GM18498 (cell line): ENCODE measurements around the gene FAM120B.

ENCODE experiments used
- ATAC-seq: cut with Tn5 transposase; IDR thresholded peaks from one replicate; pipeline ENCODE4 v1.9.1; 2021; ENCODE audit warnings: mild to moderate bottlenecking, moderate library complexity; ENCODE audit not compliant: unreplicated experiment

Gene FAM120B

GRCh38 chr6:170439366-170440361, 133.1 kb downstream of the FAM120B start:
- no peak for ATAC-seq

GRCh38 chr6:170440437-170440836, 133.9 kb downstream of the FAM120B start:
- no peak for ATAC-seq

GRCh38 chr6:170441316-170441715, 134.8 kb downstream of the FAM120B start:
- no peak for ATAC-seq

DNA sequence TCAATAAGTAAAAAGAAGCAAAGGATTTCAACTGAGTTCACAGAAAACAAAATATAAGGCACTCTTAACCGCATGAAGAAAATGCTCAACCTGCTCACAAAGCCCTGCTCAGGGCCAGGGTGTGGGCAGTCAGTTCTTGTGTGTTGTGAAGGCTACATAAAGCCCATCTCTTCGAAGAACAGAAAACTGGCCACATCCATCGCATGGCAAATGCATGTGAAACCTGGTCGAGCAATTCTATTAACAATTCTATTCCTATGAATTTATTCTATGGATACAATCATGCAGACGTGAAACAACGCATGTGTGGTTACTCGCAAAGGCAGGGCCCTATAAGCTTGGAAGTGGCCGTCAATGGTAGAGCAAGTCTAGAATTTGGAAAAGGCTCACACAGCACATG, 136.0 kb downstream of the FAM120B start:
- ATAC-seq, result no peak

DNA sequence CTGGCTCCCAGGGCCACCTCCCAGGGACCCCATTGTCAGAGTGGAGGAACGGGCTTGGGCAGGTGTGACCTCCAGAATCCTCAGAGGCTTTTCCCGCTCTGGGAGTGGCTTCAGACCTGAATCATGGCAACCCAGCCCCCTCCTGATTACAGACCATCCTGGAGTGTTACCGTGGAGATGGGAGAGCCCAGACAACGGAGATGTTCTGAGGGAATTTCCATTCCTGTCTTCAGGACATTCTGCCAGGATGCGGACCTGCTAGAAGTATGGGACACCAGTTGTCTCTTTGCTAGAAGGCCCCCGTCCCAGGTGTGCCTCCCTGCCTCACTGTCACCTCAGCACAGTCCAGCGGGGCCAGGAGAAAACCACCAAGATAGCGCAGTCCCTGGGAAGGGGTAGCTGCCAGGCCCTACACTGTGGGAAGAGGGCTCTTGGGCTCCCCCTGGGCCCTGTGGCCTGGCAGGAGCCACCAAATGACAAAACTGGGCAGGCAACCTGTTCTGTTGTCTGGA, 136.6 kb downstream of the FAM120B start:
- no peak for ATAC-seq

DNA sequence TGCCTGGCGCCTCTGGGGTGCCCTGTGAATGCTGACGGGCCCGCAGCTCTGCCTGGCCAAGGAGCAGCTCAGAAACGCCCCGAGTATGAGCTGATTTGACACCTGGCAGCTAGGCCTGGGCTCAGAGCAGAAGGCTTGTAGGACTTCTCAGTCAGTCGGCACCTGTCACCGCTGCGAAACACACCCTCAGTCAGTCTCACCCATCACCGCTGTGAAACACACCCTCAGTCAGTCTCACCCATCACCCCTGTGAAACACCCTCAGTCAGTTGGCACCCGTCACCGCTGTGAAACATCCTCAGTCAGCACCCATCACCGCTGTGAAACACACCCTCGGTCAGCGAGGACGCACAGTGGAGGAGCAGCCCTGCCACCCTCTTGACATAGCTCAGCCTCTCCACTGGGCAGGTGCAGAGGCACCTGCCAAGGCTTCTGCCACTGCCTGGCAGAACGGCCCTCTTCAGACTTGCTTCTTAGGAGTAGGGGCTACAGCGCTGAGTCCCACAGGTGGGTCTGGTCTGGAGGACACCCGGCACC, 137.6 kb downstream of the FAM120B start:
- no peak for ATAC-seq

DNA sequence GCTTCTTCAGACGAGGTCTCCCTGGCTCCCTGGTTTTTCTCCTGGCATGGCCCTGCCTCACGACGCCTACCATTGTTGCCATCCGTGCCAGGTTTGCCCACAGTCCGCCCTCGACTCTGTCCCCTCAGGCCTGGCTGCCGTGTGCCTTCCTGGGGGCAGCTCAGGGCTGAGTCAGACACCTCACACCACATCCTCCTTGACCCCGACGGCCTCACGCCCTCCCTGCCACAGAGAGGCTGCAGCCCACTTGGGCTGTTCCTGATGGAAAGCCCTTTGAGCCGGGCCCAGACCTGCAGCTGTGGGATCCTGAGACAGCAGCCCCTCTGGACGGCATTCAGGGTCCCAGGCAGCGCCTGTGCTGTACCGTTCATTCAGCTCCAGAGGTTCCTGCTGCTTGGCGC, 138.3 kb downstream of the FAM120B start:
- no peak for ATAC-seq

DNA sequence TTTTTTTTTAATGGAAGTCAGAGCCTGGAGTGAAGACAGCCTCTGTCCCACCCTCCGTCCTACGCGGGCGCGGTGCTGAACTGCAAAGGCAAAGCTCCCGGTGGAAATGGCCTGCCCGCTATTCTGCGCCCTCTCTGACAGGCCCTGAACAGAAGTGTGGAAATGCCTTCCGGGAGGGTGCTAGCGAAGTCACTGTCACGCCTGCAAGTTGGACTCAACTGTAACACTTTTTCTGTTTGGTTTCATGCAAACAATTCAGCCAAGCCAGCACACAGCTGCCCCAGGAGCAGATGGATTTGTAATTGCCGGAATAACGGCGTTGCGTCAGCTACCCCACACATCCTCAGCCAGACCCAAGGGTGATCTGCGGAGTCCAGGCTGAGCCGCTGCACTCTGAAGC, 138.9 kb downstream of the FAM120B start:
- no peak for ATAC-seq

DNA sequence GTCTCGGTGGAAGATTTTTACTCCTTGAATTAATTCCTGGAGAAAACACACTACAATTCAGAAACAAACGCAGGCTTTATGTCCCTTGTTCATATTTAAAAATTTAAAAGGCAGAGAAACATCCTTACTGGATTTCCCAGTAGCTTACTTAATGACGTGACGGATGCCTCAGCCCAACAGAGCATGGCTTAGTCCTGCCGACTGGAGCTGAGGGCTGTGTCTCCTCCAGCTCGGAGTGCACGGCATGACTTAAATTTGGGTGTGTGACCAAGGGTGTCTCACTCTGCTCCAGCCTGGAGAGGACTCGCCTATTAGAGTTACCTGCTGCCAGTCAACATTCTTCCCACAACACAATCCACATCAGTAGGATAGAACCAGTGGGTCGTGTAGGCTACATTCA, 139.4 kb downstream of the FAM120B start:
- ATAC-seq, result no peak

GRCh38 chr6:170446841-170447560, 140.4 kb downstream of the FAM120B start:
- ATAC-seq, result no peak

- no peak for ATAC-seq
Measured at GRCh38 chr6:170447561-170447930, 141.0 kb downstream of the FAM120B start.

- no peak for ATAC-seq
Measured at GRCh38 chr6:170448317-170448716, 141.8 kb downstream of the FAM120B start.

- no peak for ATAC-seq
Measured at GRCh38 chr6:170448751-170449630, 142.4 kb downstream of the FAM120B start.

GRCh38 chr6:170449835-170450753, 143.5 kb downstream of the FAM120B start:
- ATAC-seq, result no peak

- no peak for ATAC-seq
Measured at GRCh38 chr6:170450916-170451761, 144.6 kb downstream of the FAM120B start.

GRCh38 chr6:170451762-170452651, 145.4 kb downstream of the FAM120B start:
- ATAC-seq, result no peak

DNA sequence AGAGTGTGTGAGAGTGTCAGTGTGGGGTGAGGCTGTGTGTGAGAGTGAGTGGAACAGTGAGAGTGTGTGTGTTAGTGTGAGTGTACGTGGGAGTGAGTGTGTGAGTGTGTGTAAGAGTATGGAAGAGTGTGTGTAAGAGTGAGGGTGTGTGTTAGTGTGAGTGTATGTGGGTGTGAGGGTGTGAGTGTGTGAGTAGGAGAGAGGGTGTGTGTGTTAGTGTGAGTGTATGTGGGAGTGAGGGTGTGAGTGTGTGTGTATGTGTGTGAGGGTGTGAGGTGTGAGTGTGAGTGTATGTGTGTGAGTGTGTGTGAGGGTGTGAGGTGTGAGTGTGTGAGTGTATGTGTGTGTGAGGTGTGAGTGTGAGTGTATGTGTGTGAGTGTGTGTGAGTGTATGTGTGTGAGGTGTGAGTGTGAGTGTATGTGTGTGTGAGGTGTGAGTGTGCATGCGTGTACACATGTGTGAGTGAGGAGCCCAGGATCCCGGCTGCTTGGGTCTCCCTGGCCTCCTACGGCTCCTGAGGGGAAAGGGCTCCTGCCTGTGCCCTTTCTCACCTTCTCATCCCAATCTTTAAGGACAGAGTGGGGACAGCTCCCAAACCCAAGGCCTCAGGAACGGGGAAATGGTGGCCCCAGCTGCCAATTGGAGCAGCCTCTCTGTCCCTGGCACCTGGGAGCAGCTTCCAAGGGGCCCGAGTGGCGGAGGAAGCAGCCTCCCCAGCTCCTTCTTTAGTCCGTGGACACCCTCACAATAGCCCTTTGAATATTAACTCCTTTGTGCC, 146.4 kb downstream of the FAM120B start:
- no peak for ATAC-seq
